C4-2B (cell line): ENCODE results near the gene RPL10.

Experiments used
- H3K27ac ChIP-seq: fragments of 450-650 bp; 2 replicates; pipeline ENCODE4 v1.5.1; 2017
- ZFX ChIP-seq: fragments of 450-650 bp; IDR thresholded peaks from 2 replicates; pipeline ENCODE4 v1.6.1; 2017
- TF ChIP-seq, protein P1 (sequence below): fragments of 450-650 bp; conservative IDR thresholded peaks from 2 replicates; pipeline ENCODE4 v1.5.1; 2017; ENCODE audit warnings: mild to moderate bottlenecking

The RPL10 gene

GRCh38 chrX:154446430-154446829 is 48.3 kb downstream of the RPL10 start:
- TF ChIP-seq, protein P1, sequence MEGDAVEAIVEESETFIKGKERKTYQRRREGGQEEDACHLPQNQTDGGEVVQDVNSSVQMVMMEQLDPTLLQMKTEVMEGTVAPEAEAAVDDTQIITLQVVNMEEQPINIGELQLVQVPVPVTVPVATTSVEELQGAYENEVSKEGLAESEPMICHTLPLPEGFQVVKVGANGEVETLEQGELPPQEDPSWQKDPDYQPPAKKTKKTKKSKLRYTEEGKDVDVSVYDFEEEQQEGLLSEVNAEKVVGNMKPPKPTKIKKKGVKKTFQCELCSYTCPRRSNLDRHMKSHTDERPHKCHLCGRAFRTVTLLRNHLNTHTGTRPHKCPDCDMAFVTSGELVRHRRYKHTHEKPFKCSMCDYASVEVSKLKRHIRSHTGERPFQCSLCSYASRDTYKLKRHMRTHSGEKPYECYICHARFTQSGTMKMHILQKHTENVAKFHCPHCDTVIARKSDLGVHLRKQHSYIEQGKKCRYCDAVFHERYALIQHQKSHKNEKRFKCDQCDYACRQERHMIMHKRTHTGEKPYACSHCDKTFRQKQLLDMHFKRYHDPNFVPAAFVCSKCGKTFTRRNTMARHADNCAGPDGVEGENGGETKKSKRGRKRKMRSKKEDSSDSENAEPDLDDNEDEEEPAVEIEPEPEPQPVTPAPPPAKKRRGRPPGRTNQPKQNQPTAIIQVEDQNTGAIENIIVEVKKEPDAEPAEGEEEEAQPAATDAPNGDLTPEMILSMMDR: no peak
- no peak for TF ChIP-seq ZFX
- H3K27ac ChIP-seq: no peak overlapping the region

DNA sequence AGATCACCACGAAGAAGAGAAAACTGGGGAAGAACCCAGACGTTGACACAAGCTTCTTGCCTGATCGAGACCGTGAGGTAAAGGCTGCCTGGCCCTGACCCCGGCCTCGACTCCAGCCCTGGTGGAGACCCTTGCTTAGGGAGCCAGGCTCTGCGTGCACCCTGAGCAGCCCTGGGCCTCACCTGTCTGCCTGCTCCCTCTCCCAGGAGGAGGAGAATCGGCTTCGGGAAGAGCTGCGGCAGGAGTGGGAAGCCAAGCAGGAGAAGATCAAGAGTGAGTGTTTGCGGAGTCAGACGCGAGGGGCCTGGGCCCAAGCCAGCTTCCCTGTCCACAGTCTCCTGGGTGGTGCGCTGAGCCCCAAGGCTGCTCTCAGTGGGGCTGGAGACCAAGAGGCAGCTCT is 50.3 kb downstream of the RPL10 start:
- no peak overlapping the region for H3K27ac ChIP-seq
- TF ChIP-seq, protein P1: no peak
- TF ChIP-seq ZFX: no peak

- no peak for TF ChIP-seq ZFX
- TF ChIP-seq, protein P1: no peak
- no peak overlapping the region for H3K27ac ChIP-seq
Measured at GRCh38 chrX:154449618-154450017, 51.4 kb downstream of the RPL10 start.

GRCh38 chrX:154450312-154450711 is 52.1 kb downstream of the RPL10 start:
- H3K27ac ChIP-seq: no peak overlapping the region
- TF ChIP-seq, protein P1: no peak
- TF ChIP-seq ZFX: no peak
